ENCODE data around the gene LRGUK.
"Not testable (repeated sequence)": the region's sequence is repeated elsewhere in the genome, so short reads cannot be mapped to it uniquely, and the experiment has no call there.

The LRGUK gene

GRCh38 chr7:134289423-134289822 lies 162.3 kb downstream of the LRGUK start:
- no peaks in the 10 kb centered on the region for H3K4me1 Mint-ChIP-seq
- no peaks in the 10 kb centered on the region for H3K27me3 Mint-ChIP-seq
- H3K9me3 Mint-ChIP-seq = no peaks in the 10 kb centered on the region
- no peak overlapping the region for H3K4me3 Mint-ChIP-seq
- H3K36me3 Mint-ChIP-seq = peaks cover 4% of the 10 kb centered on the region
- no peak overlapping the region for H3K27ac Mint-ChIP-seq

- peaks cover 8% of the 10 kb centered on the region for H3K36me3 Mint-ChIP-seq
- H3K27ac Mint-ChIP-seq = no peak overlapping the region
- no peaks in the 10 kb centered on the region for H3K27me3 Mint-ChIP-seq
- H3K9me3 Mint-ChIP-seq = no peaks in the 10 kb centered on the region
- no peak overlapping the region for H3K4me3 Mint-ChIP-seq
- no peaks in the 10 kb centered on the region for H3K4me1 Mint-ChIP-seq
Measured at GRCh38 chr7:134289841-134290240, 162.7 kb downstream of the LRGUK start.

GRCh38 chr7:134290286-134290685 lies 163.1 kb downstream of the LRGUK start:
- H3K4me3 Mint-ChIP-seq = no peak overlapping the region

GRCh38 chr7:134293002-134293740 lies 166.0 kb downstream of the LRGUK start:
- Mint-ChIP-seq H3K27me3 (no peaks in the 10 kb centered on the region), H3K4me1 (no peaks in the 10 kb centered on the region), H3K4me3 (no peak overlapping the region), H3K27ac (no peak overlapping the region), H3K36me3 (peaks cover 16% of the 10 kb centered on the region), H3K9me3 (no peaks in the 10 kb centered on the region)

More at GRCh38 chr7:134290286-134290685, 163.1 kb downstream of the LRGUK start:
- H3K36me3 Mint-ChIP-seq = peaks cover 9% of the 10 kb centered on the region
- H3K9me3 Mint-ChIP-seq = no peaks in the 10 kb centered on the region
- H3K27ac Mint-ChIP-seq = no peak overlapping the region
- H3K4me1 Mint-ChIP-seq = no peaks in the 10 kb centered on the region
- no peaks in the 10 kb centered on the region for H3K27me3 Mint-ChIP-seq

GRCh38 chr7:134295982-134296381 lies 168.8 kb downstream of the LRGUK start:
- not testable (repeated sequence) for H3K27me3 Mint-ChIP-seq, H3K4me3 Mint-ChIP-seq, H3K27ac Mint-ChIP-seq, H3K9me3 Mint-ChIP-seq, H3K4me1 Mint-ChIP-seq
- H3K36me3 Mint-ChIP-seq = peaks cover 28% of the 10 kb centered on the region

GRCh38 chr7:134297489-134297888 lies 170.3 kb downstream of the LRGUK start:
- H3K27ac Mint-ChIP-seq = no peak overlapping the region

GRCh38 chr7:134298902-134299683 lies 172.0 kb downstream of the LRGUK start:
- Mint-ChIP-seq H3K27ac (no peak overlapping the region), H3K4me1 (no peaks in the 10 kb centered on the region)

More at GRCh38 chr7:134297489-134297888, 170.3 kb downstream of the LRGUK start:
- H3K27me3 Mint-ChIP-seq = no peaks in the 10 kb centered on the region
- H3K4me1 Mint-ChIP-seq = no peaks in the 10 kb centered on the region
- H3K9me3 Mint-ChIP-seq = no peaks in the 10 kb centered on the region
- H3K36me3 Mint-ChIP-seq = peaks cover 30% of the 10 kb centered on the region
- no peak overlapping the region for H3K4me3 Mint-ChIP-seq

GRCh38 chr7:134300988-134301387 lies 173.8 kb downstream of the LRGUK start:
- no peaks in the 10 kb centered on the region for H3K4me1 Mint-ChIP-seq
- H3K27ac Mint-ChIP-seq = no peak overlapping the region
- no peaks in the 10 kb centered on the region for H3K27me3 Mint-ChIP-seq
- peaks cover 26% of the 10 kb centered on the region for H3K36me3 Mint-ChIP-seq
- no peak overlapping the region for H3K4me3 Mint-ChIP-seq
- no peaks in the 10 kb centered on the region for H3K9me3 Mint-ChIP-seq

More at GRCh38 chr7:134298902-134299683, 172.0 kb downstream of the LRGUK start:
- H3K4me3 Mint-ChIP-seq = no peak overlapping the region
- no peaks in the 10 kb centered on the region for H3K27me3 Mint-ChIP-seq
- H3K36me3 Mint-ChIP-seq = peaks cover 31% of the 10 kb centered on the region
- no peaks in the 10 kb centered on the region for H3K9me3 Mint-ChIP-seq

- H3K9me3 Mint-ChIP-seq = no peaks in the 10 kb centered on the region
- H3K4me3 Mint-ChIP-seq = no peak overlapping the region
- H3K27me3 Mint-ChIP-seq = no peaks in the 10 kb centered on the region
- H3K27ac Mint-ChIP-seq = no peak overlapping the region
- H3K4me1 Mint-ChIP-seq = no peaks in the 10 kb centered on the region
- peaks cover 25% of the 10 kb centered on the region for H3K36me3 Mint-ChIP-seq
Measured at GRCh38 chr7:134301592-134301991, 174.5 kb downstream of the LRGUK start.

GRCh38 chr7:134302120-134302519 lies 175.0 kb downstream of the LRGUK start:
- H3K36me3 Mint-ChIP-seq = peaks cover 25% of the 10 kb centered on the region

GRCh38 chr7:134307320-134307719 lies 180.2 kb downstream of the LRGUK start:
- no peak overlapping the region for H3K27ac Mint-ChIP-seq
- peaks cover 15% of the 10 kb centered on the region for H3K36me3 Mint-ChIP-seq
- H3K27me3 Mint-ChIP-seq = no peaks in the 10 kb centered on the region
- no peak overlapping the region for H3K4me3 Mint-ChIP-seq
- H3K4me1 Mint-ChIP-seq = no peaks in the 10 kb centered on the region
- H3K9me3 Mint-ChIP-seq = no peaks in the 10 kb centered on the region

More at GRCh38 chr7:134302120-134302519, 175.0 kb downstream of the LRGUK start:
- Mint-ChIP-seq H3K4me3 (no peak overlapping the region), H3K4me1 (no peaks in the 10 kb centered on the region), H3K27ac (no peak overlapping the region), H3K9me3 (no peaks in the 10 kb centered on the region), H3K27me3 (no peaks in the 10 kb centered on the region)

GRCh38 chr7:134308548-134308947 lies 181.4 kb downstream of the LRGUK start:
- Mint-ChIP-seq H3K27ac (no peak overlapping the region), H3K4me1 (no peaks in the 10 kb centered on the region), H3K9me3 (no peaks in the 10 kb centered on the region), H3K4me3 (no peak overlapping the region), H3K36me3 (peaks cover 14% of the 10 kb centered on the region), H3K27me3 (no peaks in the 10 kb centered on the region)

- Mint-ChIP-seq H3K36me3 (peaks cover 8% of the 10 kb centered on the region), H3K4me1 (peaks cover 17% of the 10 kb centered on the region), H3K4me3 (no peak overlapping the region), H3K27ac (no peak overlapping the region), H3K27me3 (no peaks in the 10 kb centered on the region), H3K9me3 (no peaks in the 10 kb centered on the region)
Measured at GRCh38 chr7:134311807-134312206, 184.7 kb downstream of the LRGUK start.

GRCh38 chr7:134312717-134313116 lies 185.6 kb downstream of the LRGUK start:
- no peak overlapping the region for H3K4me3 Mint-ChIP-seq
- no peak overlapping the region for H3K27ac Mint-ChIP-seq
- no peaks in the 10 kb centered on the region for H3K9me3 Mint-ChIP-seq
- no peaks in the 10 kb centered on the region for H3K27me3 Mint-ChIP-seq
- peaks cover 8% of the 10 kb centered on the region for H3K36me3 Mint-ChIP-seq
- peaks cover 26% of the 10 kb centered on the region for H3K4me1 Mint-ChIP-seq

- H3K4me1 Mint-ChIP-seq = peaks cover 26% of the 10 kb centered on the region
- peaks cover 8% of the 10 kb centered on the region for H3K36me3 Mint-ChIP-seq
- no peak overlapping the region for H3K27ac Mint-ChIP-seq
- no peaks in the 10 kb centered on the region for H3K27me3 Mint-ChIP-seq
- H3K9me3 Mint-ChIP-seq = no peaks in the 10 kb centered on the region
- H3K4me3 Mint-ChIP-seq = no peak overlapping the region
Measured at GRCh38 chr7:134313543-134313942, 186.4 kb downstream of the LRGUK start.
